ENCODE measurements around the gene GPR32.
"Not testable (repeated sequence)": the region's sequence is repeated elsewhere in the genome, so short reads cannot be mapped to it uniquely, and the experiment has no call there.

The GPR32 gene

GRCh38 chr19:50750010-50750409 is 20.3 kb upstream of the GPR32 start:
- Histone ChIP-seq H3K27me3 (ENCODE audit: control insufficient read depth, insufficient read depth, low read length) (0 out of 2 replicates have a peak, but pooled peaks cover under 1% of the 10 kb centered on the region), H3K4me1 (ENCODE audit: control insufficient read depth, insufficient read depth, low read length) (no peaks in the 10 kb centered on the region), H3K4me3 (ENCODE audit: low read depth, low read length) (no peak overlapping the region), H3K9ac (ENCODE audit: low read length) (no peak overlapping the region), H3K9me3 (ENCODE audit: control insufficient read depth, insufficient read depth, low read depth, low read length) (no peaks in the 10 kb centered on the region), H3K27ac (ENCODE audit: low read depth, low read length) (no peak overlapping the region), H3K36me3 (ENCODE audit: control insufficient read depth, insufficient read depth, low read length) (no peaks in the 10 kb centered on the region)

GRCh38 chr19:50753879-50754278 is 16.4 kb upstream of the GPR32 start:
- Histone ChIP-seq H3K27ac (ENCODE audit: low read depth, low read length) (no peak overlapping the region), H3K9me3 (ENCODE audit: control insufficient read depth, insufficient read depth, low read depth, low read length) (no peaks in the 10 kb centered on the region), H3K4me1 (ENCODE audit: control insufficient read depth, insufficient read depth, low read length) (no peaks in the 10 kb centered on the region)

GRCh38 chr19:50756244-50756643 is 14.0 kb upstream of the GPR32 start:
- H3K27me3 ChIP-seq (ENCODE audit: control insufficient read depth, insufficient read depth, low read length); H3K4me1 ChIP-seq (ENCODE audit: control insufficient read depth, insufficient read depth, low read length); H3K9ac ChIP-seq (ENCODE audit: low read length); H3K4me3 ChIP-seq (ENCODE audit: low read depth, low read length); H3K27ac ChIP-seq (ENCODE audit: low read depth, low read length); H3K9me3 ChIP-seq (ENCODE audit: control insufficient read depth, insufficient read depth, low read depth, low read length); H3K36me3 ChIP-seq (ENCODE audit: control insufficient read depth, insufficient read depth, low read length): not testable (repeated sequence)

More at GRCh38 chr19:50753879-50754278, 16.4 kb upstream of the GPR32 start:
- Histone ChIP-seq H3K4me3 (ENCODE audit: low read depth, low read length) (no peak overlapping the region), H3K27me3 (ENCODE audit: control insufficient read depth, insufficient read depth, low read length) (0 out of 2 replicates have a peak, but pooled peaks cover 3% of the 10 kb centered on the region), H3K9ac (ENCODE audit: low read length) (no peak overlapping the region), H3K36me3 (ENCODE audit: control insufficient read depth, insufficient read depth, low read length) (no peaks in the 10 kb centered on the region)

- not testable (repeated sequence) for H3K27me3 ChIP-seq (ENCODE audit: control insufficient read depth, insufficient read depth, low read length); H3K4me1 ChIP-seq (ENCODE audit: control insufficient read depth, insufficient read depth, low read length); H3K36me3 ChIP-seq (ENCODE audit: control insufficient read depth, insufficient read depth, low read length); H3K9ac ChIP-seq (ENCODE audit: low read length); H3K4me3 ChIP-seq (ENCODE audit: low read depth, low read length); H3K9me3 ChIP-seq (ENCODE audit: control insufficient read depth, insufficient read depth, low read depth, low read length); H3K27ac ChIP-seq (ENCODE audit: low read depth, low read length)
Measured at GRCh38 chr19:50757624-50758023, 12.6 kb upstream of the GPR32 start.

DNA sequence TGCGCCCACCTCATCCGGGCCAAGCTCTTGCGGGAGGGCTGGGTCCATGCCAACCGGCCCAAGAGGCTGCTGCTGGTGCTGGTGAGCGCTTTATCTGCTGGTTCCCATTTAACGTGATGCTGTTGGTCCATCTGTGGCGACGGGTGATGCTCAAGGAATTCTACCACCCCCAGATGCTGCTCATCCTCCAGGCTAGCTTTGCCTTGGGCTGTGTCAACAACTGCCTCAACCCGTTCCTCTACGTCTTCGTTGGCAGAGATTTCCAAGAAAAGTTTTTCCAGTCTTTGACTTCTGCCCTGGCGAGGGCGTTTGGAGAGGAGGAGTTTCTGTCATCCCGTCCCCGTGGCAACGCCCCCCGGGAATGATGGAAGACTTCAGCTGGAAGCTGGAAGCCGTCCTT is 11.2 kb upstream of the GPR32 start:
- not testable (repeated sequence) for H3K27ac ChIP-seq (ENCODE audit: low read depth, low read length); H3K36me3 ChIP-seq (ENCODE audit: control insufficient read depth, insufficient read depth, low read length); H3K9me3 ChIP-seq (ENCODE audit: control insufficient read depth, insufficient read depth, low read depth, low read length); H3K4me1 ChIP-seq (ENCODE audit: control insufficient read depth, insufficient read depth, low read length); H3K9ac ChIP-seq (ENCODE audit: low read length); H3K4me3 ChIP-seq (ENCODE audit: low read depth, low read length); H3K27me3 ChIP-seq (ENCODE audit: control insufficient read depth, insufficient read depth, low read length)

- Histone ChIP-seq H3K9ac (ENCODE audit: low read length) (no peak overlapping the region), H3K36me3 (ENCODE audit: control insufficient read depth, insufficient read depth, low read length) (no peaks in the 10 kb centered on the region), H3K4me3 (ENCODE audit: low read depth, low read length) (no peak overlapping the region), H3K9me3 (ENCODE audit: control insufficient read depth, insufficient read depth, low read depth, low read length) (no peaks in the 10 kb centered on the region), H3K27me3 (ENCODE audit: control insufficient read depth, insufficient read depth, low read length) (0 out of 2 replicates have a peak, but pooled peaks cover 3% of the 10 kb centered on the region), H3K4me1 (ENCODE audit: control insufficient read depth, insufficient read depth, low read length) (no peaks in the 10 kb centered on the region), H3K27ac (ENCODE audit: low read depth, low read length) (no peak overlapping the region)
Measured at GRCh38 chr19:50759886-50760285, 10.4 kb upstream of the GPR32 start.

DNA sequence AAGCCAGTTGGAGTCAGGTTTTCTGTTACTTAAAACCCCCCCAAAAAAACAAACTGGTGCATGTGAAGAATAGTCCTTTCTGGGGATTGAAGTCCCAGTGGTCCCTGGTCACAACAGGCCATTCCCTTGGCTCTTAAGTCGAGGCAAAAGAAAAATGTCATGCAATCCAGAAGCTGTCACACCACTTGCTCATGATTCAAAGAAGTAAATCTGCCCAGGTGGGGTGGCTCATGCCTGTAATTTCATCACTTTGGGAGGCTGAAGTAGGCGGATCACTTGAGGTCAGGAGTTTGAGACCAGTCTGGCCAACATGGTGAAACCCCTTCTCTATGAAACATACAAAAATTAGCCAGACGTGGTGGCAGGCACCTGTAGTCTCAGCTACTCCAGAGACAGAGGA is 8.8 kb upstream of the GPR32 start:
- H3K4me3 ChIP-seq (ENCODE audit: low read depth, low read length); H3K9ac ChIP-seq (ENCODE audit: low read length); H3K36me3 ChIP-seq (ENCODE audit: control insufficient read depth, insufficient read depth, low read length); H3K27ac ChIP-seq (ENCODE audit: low read depth, low read length); H3K9me3 ChIP-seq (ENCODE audit: control insufficient read depth, insufficient read depth, low read depth, low read length); H3K27me3 ChIP-seq (ENCODE audit: control insufficient read depth, insufficient read depth, low read length); H3K4me1 ChIP-seq (ENCODE audit: control insufficient read depth, insufficient read depth, low read length): not testable (repeated sequence)

DNA sequence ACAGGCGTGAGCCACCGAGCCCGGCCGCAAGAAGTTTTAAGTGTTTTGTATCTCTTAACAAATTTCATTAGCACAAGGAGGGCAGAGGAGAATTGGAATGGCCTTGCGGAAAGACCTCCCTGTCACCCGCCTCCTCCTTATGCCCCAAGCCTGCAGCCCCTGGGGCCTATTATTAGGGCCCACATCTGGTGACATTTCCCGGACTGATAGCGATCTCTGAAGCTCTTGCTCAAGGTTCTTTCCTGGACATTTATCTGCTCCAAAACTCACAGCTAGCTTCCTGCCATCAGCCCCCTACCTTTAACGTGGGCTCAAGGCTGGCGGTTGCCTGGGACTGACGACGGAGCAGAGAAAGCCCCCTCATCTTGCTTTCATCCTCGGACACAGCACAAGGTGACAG is 6.7 kb upstream of the GPR32 start:
- H3K9me3 ChIP-seq (ENCODE audit: control insufficient read depth, insufficient read depth, low read depth, low read length); H3K27ac ChIP-seq (ENCODE audit: low read depth, low read length); H3K27me3 ChIP-seq (ENCODE audit: control insufficient read depth, insufficient read depth, low read length); H3K36me3 ChIP-seq (ENCODE audit: control insufficient read depth, insufficient read depth, low read length); H3K4me3 ChIP-seq (ENCODE audit: low read depth, low read length); H3K9ac ChIP-seq (ENCODE audit: low read length); H3K4me1 ChIP-seq (ENCODE audit: control insufficient read depth, insufficient read depth, low read length): not testable (repeated sequence)

- no peaks in the 10 kb centered on the region for H3K27me3 ChIP-seq (ENCODE audit: control insufficient read depth, insufficient read depth, low read length)
Measured at GRCh38 chr19:50764409-50764808, 5.9 kb upstream of the GPR32 start.

DNA sequence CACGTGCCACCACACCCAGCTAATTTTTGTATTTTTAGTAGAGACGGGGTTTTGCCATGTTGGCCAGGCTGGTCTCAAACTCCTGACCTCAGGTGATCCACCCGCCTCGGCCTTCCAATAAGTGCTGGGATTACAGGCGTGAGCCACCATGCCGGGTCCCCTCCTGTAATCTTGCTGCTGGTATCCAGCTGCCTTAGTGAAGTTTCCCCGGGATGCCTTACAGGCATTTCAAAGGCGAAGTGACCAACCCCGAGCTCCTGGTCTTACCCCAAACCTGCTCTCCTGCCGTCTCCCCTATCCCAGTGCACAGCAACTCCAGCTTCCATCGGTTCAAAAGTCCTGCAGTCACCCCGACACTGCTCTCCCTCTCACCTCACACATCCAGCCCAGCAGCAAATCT is 3.5 kb upstream of the GPR32 start:
- not testable (repeated sequence) for H3K27me3 ChIP-seq (ENCODE audit: control insufficient read depth, insufficient read depth, low read length); H3K9me3 ChIP-seq (ENCODE audit: control insufficient read depth, insufficient read depth, low read depth, low read length); H3K27ac ChIP-seq (ENCODE audit: low read depth, low read length); H3K36me3 ChIP-seq (ENCODE audit: control insufficient read depth, insufficient read depth, low read length); H3K4me3 ChIP-seq (ENCODE audit: low read depth, low read length); H3K4me1 ChIP-seq (ENCODE audit: control insufficient read depth, insufficient read depth, low read length); H3K9ac ChIP-seq (ENCODE audit: low read length)

More at GRCh38 chr19:50764409-50764808, 5.9 kb upstream of the GPR32 start:
- H3K4me3 ChIP-seq (ENCODE audit: low read depth, low read length), result no peak overlapping the region
- no peaks in the 10 kb centered on the region for H3K4me1 ChIP-seq (ENCODE audit: control insufficient read depth, insufficient read depth, low read length)
- H3K27ac ChIP-seq (ENCODE audit: low read depth, low read length), result no peak overlapping the region
- no peaks in the 10 kb centered on the region for H3K9me3 ChIP-seq (ENCODE audit: control insufficient read depth, insufficient read depth, low read depth, low read length)
- no peaks in the 10 kb centered on the region for H3K36me3 ChIP-seq (ENCODE audit: control insufficient read depth, insufficient read depth, low read length)
- H3K9ac ChIP-seq (ENCODE audit: low read length), result no peak overlapping the region

DNA sequence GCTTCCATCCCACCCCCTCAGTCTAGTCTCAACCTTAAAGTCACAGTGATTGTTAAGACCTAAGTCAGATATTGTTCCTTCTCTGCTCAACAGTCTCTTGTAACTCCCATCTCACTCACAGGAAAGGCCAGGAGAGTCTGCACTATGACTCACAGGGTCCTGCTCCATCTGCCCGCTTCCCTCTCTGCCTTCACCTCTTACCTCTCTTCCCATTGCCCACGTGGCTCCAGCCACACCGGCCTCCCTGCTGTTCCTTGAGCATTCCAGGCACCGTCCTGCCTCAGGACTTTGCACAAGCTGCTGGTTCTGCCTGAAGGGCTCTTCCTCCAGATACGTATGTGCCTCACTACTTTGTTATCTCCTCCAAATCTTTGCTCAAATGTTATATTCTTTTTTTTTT is 3.0 kb upstream of the GPR32 start:
- H3K4me3 ChIP-seq (ENCODE audit: low read depth, low read length); H3K36me3 ChIP-seq (ENCODE audit: control insufficient read depth, insufficient read depth, low read length); H3K4me1 ChIP-seq (ENCODE audit: control insufficient read depth, insufficient read depth, low read length); H3K9ac ChIP-seq (ENCODE audit: low read length); H3K27me3 ChIP-seq (ENCODE audit: control insufficient read depth, insufficient read depth, low read length); H3K9me3 ChIP-seq (ENCODE audit: control insufficient read depth, insufficient read depth, low read depth, low read length); H3K27ac ChIP-seq (ENCODE audit: low read depth, low read length): not testable (repeated sequence)

- Histone ChIP-seq H3K4me3 (ENCODE audit: low read depth, low read length) (no peak overlapping the region), H3K27me3 (ENCODE audit: control insufficient read depth, insufficient read depth, low read length) (no peaks in the 10 kb centered on the region), H3K9me3 (ENCODE audit: control insufficient read depth, insufficient read depth, low read depth, low read length) (peaks cover 3% of the 10 kb centered on the region; the same call in 1 of the 2 replicates), H3K36me3 (ENCODE audit: control insufficient read depth, insufficient read depth, low read length) (no peaks in the 10 kb centered on the region), H3K9ac (ENCODE audit: low read length) (no peak overlapping the region), H3K4me1 (ENCODE audit: control insufficient read depth, insufficient read depth, low read length) (no peaks in the 10 kb centered on the region), H3K27ac (ENCODE audit: low read depth, low read length) (no peak overlapping the region)
Measured at GRCh38 chr19:50768277-50768676, 2.0 kb upstream of the GPR32 start.
